DND-41 (cell line): ENCODE results near the gene PLPPR1.
"Not testable (repeated sequence)": the region's sequence is repeated elsewhere in the genome, so short reads cannot be mapped to it uniquely, and the experiment has no call there.

Experiments
- ATAC-seq: fragments of 200-7000 bp; cut with Tn5 transposase; 3 replicates; pipeline ENCODE4 v1.9.1; 2021; ENCODE audit warnings: low read depth; ENCODE audit not compliant: insufficient read depth
- DNase-seq: peaks from one replicate; pipeline ENCODE4 v3.0.0-alpha.2; 2020
- H2AFZ ChIP-seq: 2 replicates; pipeline ENCODE4 v1.6.0; 2012; ENCODE audit warnings: low read depth, low read length
- H3K27ac ChIP-seq: 2 replicates; pipeline ENCODE4 v1.5.1; 2012; ENCODE audit warnings: low read length, inconsistent platforms
- H3K27me3 ChIP-seq: fragments of 200-600 bp; sonication (generic); 2 replicates; pipeline ENCODE4 v1.6.0; 2012; ENCODE audit warnings: low read length, mild to moderate bottlenecking, inconsistent platforms; ENCODE audit not compliant: insufficient read depth, poor library complexity
- H3K36me3 ChIP-seq: 2 replicates; pipeline ENCODE4 v1.5.1; 2012; ENCODE audit warnings: low read length, inconsistent platforms; ENCODE audit not compliant: insufficient read depth
- H3K4me1 ChIP-seq: 2 replicates; pipeline ENCODE4 v1.5.1; 2012; ENCODE audit warnings: mild to moderate bottlenecking, low read length; ENCODE audit not compliant: insufficient read depth
- H3K4me2 ChIP-seq: 2 replicates; pipeline ENCODE4 v1.6.0; 2012; ENCODE audit warnings: mild to moderate bottlenecking, moderate library complexity, low read length, inconsistent platforms; ENCODE audit not compliant: insufficient read depth
- H3K4me3 ChIP-seq, 2 experiments: fragments of 200-600 bp in 1 of 2; shearing (Covaris generic) in 1 of 2; 2 replicates each; pipeline ENCODE4 v1.5.1; 2012 to 2016; ENCODE audit warnings: inconsistent platforms in 2 of 2, low read length in 2 of 2, mild to moderate bottlenecking in 2 of 2, low read depth in 1 of 2, moderate library complexity in 1 of 2
- H3K79me2 ChIP-seq: 2 replicates; pipeline ENCODE4 v1.6.0; 2012; ENCODE audit warnings: low read length, inconsistent platforms; ENCODE audit not compliant: insufficient read depth
- H3K9ac ChIP-seq: 2 replicates; pipeline ENCODE4 v1.6.0; 2012; ENCODE audit warnings: low read depth, mild to moderate bottlenecking, inconsistent platforms, low read length, moderate library complexity
- H3K9me3 ChIP-seq: 2 replicates; pipeline ENCODE4 v1.5.1; 2012; ENCODE audit warnings: low read length, moderate library complexity, mild to moderate bottlenecking, inconsistent platforms; ENCODE audit not compliant: insufficient read depth, severe bottlenecking
- H4K20me1 ChIP-seq: 2 replicates; pipeline ENCODE4 v1.6.0; 2012; ENCODE audit warnings: low read length; ENCODE audit not compliant: insufficient read depth
- CTCF ChIP-seq: IDR thresholded peaks from 2 replicates; pipeline ENCODE4 v1.5.1; 2012; ENCODE audit warnings: borderline replicate concordance, low read length, moderate library complexity, mild to moderate bottlenecking; ENCODE audit not compliant: poor library complexity, severe bottlenecking; ENCODE audit errors: extremely low read depth
- EZH2 ChIP-seq: IDR thresholded peaks from 3 replicates; pipeline ENCODE4 v1.6.1; 2012; ENCODE audit warnings: borderline replicate concordance, low read depth, mild to moderate bottlenecking, moderate library complexity, low read length, inconsistent platforms; ENCODE audit not compliant: severe bottlenecking

PLPPR1 gene

GRCh38 chr9:101274971-101275768 is 246.6 kb downstream of the PLPPR1 start:
- Histone ChIP-seq H3K9ac (no peak overlapping the region), H3K9me3 (no peaks in the 10 kb centered on the region), H3K4me1 (no peaks in the 10 kb centered on the region), H3K27ac (no peak overlapping the region), H3K79me2 (no peaks in the 10 kb centered on the region), H4K20me1 (no peaks in the 10 kb centered on the region), H3K4me3 (no peak overlapping the region), H3K4me2 (no peak overlapping the region), H3K36me3 (no peaks in the 10 kb centered on the region), H2AFZ (no peak overlapping the region), H3K27me3 (no peaks in the 10 kb centered on the region)
- DNase-seq (no peak), ATAC-seq (no peak)
- TF ChIP-seq EZH2 = no peak

- Histone ChIP-seq H3K4me3 (no peak overlapping the region), H3K27ac (no peak overlapping the region), H4K20me1 (no peaks in the 10 kb centered on the region), H3K4me1 (no peaks in the 10 kb centered on the region), H3K79me2 (no peaks in the 10 kb centered on the region), H3K36me3 (no peaks in the 10 kb centered on the region), H3K27me3 (no peaks in the 10 kb centered on the region), H3K9me3 (no peaks in the 10 kb centered on the region), H2AFZ (no peak overlapping the region), H3K4me2 (no peak overlapping the region), H3K9ac (no peak overlapping the region)
- no peak for DNase-seq
- TF ChIP-seq CTCF (no peak), EZH2 (no peak)
- no peak for ATAC-seq
Observed at GRCh38 chr9:101275769-101276250, 247.3 kb downstream of the PLPPR1 start.

- not testable (repeated sequence) for ATAC-seq, H3K4me1 ChIP-seq, DNase-seq, H3K4me2 ChIP-seq, H3K36me3 ChIP-seq, H3K4me3 ChIP-seq, H3K9ac ChIP-seq, H2AFZ ChIP-seq, H3K79me2 ChIP-seq, H3K27ac ChIP-seq, H3K27me3 ChIP-seq, H4K20me1 ChIP-seq, H3K9me3 ChIP-seq
Observed at GRCh38 chr9:101291043-101291442, 262.5 kb downstream of the PLPPR1 start.

- no peaks in the 10 kb centered on the region for H3K9me3 ChIP-seq
- no peak overlapping the region for H3K27ac ChIP-seq
- H3K4me2 ChIP-seq = no peak overlapping the region
- DNase-seq (no peak), ATAC-seq (no peak)
- no peaks in the 10 kb centered on the region for H4K20me1 ChIP-seq
- no peak overlapping the region for H3K4me3 ChIP-seq
- H2AFZ ChIP-seq = no peak overlapping the region
- no peaks in the 10 kb centered on the region for H3K4me1 ChIP-seq
- H3K9ac ChIP-seq = no peak overlapping the region
- TF ChIP-seq CTCF (no peak), EZH2 (no peak)
- no peaks in the 10 kb centered on the region for H3K36me3 ChIP-seq
- no peaks in the 10 kb centered on the region for H3K79me2 ChIP-seq
- peaks cover 2% of the 10 kb centered on the region for H3K27me3 ChIP-seq
Observed at GRCh38 chr9:101299901-101300300, 271.4 kb downstream of the PLPPR1 start.
